Measurements from ENCODE around the gene ABCD4.

ABCD4 gene

DNA sequence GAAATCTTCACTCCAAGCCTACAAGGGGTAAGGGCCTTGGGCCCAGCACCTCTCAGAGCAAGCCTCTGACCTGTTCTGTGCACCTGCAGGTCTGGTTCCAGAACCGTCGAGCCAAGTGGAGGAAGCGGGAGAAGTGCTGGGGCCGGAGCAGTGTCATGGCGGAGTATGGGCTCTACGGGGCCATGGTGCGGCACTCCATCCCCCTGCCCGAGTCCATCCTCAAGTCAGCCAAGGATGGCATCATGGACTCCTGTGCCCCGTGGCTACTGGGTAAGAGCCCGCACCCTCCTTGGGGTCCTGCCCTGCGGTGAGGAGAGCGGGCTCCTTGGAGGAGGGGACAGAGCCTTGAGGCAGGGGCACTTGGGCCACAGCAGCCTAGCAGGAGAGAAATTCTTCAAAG, 43.2 kb downstream of the ABCD4 start:
- H3K27ac ChIP-seq (ENCODE audit: low read depth, low read length): no peak overlapping the region
- 0 out of 2 replicates have a peak, but pooled peaks cover 4% of the 10 kb centered on the region for H3K4me1 ChIP-seq (ENCODE audit: control insufficient read depth, insufficient read depth, low read length)
- no peak overlapping the region for H3K9ac ChIP-seq (ENCODE audit: low read length)
- H3K27me3 ChIP-seq (ENCODE audit: control insufficient read depth, insufficient read depth, low read length): peaks cover 44% of the 10 kb centered on the region
- no peak overlapping the region for H3K4me3 ChIP-seq (ENCODE audit: low read depth, low read length)
- H3K9me3 ChIP-seq (ENCODE audit: control insufficient read depth, insufficient read depth, low read depth, low read length): no peaks in the 10 kb centered on the region
- no peaks in the 10 kb centered on the region for H3K36me3 ChIP-seq (ENCODE audit: control insufficient read depth, insufficient read depth, low read length)

DNA sequence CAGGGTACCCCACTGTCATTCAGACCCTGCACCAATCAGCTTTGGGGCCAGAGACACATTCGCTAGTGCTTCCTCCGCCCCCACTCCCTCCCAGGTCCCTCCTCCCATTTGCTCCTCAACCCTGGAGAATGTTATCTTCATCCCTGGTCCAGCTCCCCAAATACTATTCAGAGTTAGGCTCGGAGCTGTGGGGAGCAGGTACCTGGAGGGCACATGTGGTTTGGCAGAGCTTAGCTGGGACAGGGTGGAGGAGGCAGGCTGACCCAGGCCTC, 44.0 kb downstream of the ABCD4 start:
- H3K9ac ChIP-seq (ENCODE audit: low read length): no peak overlapping the region
- peaks cover 44% of the 10 kb centered on the region for H3K27me3 ChIP-seq (ENCODE audit: control insufficient read depth, insufficient read depth, low read length)
- H3K9me3 ChIP-seq (ENCODE audit: control insufficient read depth, insufficient read depth, low read depth, low read length): no peaks in the 10 kb centered on the region
- H3K36me3 ChIP-seq (ENCODE audit: control insufficient read depth, insufficient read depth, low read length): no peaks in the 10 kb centered on the region
- H3K4me3 ChIP-seq (ENCODE audit: low read depth, low read length): peak overlapping the region; percentile 84
- H3K27ac ChIP-seq (ENCODE audit: low read depth, low read length): no peak overlapping the region
- H3K4me1 ChIP-seq (ENCODE audit: control insufficient read depth, insufficient read depth, low read length): 0 out of 2 replicates have a peak, but pooled peaks cover 4% of the 10 kb centered on the region

- peaks cover 48% of the 10 kb centered on the region for H3K27me3 ChIP-seq (ENCODE audit: control insufficient read depth, insufficient read depth, low read length)
- H3K27ac ChIP-seq (ENCODE audit: low read depth, low read length): no peak overlapping the region
- no peak overlapping the region for H3K9ac ChIP-seq (ENCODE audit: low read length)
These were observed 44.6 kb downstream of the ABCD4 start for GRCh38 chr14:74257941-74258763.

DNA sequence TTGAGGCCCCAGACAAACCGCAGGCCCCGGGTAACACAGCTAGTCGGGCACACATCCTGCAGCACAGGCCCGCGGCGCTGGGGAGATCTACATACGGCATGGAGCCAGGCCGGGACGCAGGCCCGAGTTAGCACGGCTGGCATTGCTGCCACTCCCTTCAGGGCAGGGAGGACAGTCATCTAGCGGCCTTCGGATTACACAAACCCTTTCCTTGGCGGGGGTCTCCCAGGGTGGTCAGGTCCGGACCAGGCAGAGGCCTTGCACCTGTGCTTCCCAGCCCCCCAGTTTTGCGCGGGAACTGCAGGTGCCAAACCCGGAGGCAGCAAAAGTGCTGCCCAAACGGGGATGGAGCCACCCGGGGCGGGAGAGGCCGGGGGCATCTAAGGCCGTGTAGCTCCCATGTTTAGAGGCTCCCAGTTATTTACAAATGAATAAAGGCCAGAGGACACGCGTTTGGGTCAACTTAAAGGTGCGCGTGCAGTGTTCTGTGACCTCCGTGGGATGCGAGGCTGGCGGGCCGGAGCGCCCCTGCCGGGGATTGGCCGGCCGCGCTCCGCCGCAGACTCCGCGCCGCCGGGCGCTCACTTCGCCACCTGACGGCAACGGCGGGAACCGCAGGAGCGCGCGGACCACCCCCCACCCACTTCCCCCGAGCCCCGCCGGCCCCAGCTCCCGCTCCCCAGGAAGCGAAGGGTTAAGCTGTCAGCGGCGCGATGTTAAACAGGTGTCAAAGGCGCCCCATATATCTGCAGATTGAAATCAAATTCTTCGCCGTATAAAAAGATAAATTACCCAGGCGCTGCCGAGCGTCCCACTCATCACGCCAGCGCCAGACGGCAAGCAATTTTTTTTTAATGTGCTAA, 45.4 kb downstream of the ABCD4 start:
- Histone ChIP-seq H3K27me3 (ENCODE audit: control insufficient read depth, insufficient read depth, low read length) (peaks cover 48% of the 10 kb centered on the region), H3K9me3 (ENCODE audit: control insufficient read depth, insufficient read depth, low read depth, low read length) (no peaks in the 10 kb centered on the region), H3K27ac (ENCODE audit: low read depth, low read length) (no peak overlapping the region), H3K4me3 (ENCODE audit: low read depth, low read length) (peak overlapping the region; percentile 84), H3K36me3 (ENCODE audit: control insufficient read depth, insufficient read depth, low read length) (no peaks in the 10 kb centered on the region), H3K4me1 (ENCODE audit: control insufficient read depth, insufficient read depth, low read length) (0 out of 2 replicates have a peak, but pooled peaks cover 4% of the 10 kb centered on the region), H3K9ac (ENCODE audit: low read length) (no peak overlapping the region)

More at GRCh38 chr14:74257941-74258763, 44.6 kb downstream of the ABCD4 start:
- H3K4me3 ChIP-seq (ENCODE audit: low read depth, low read length): peak overlapping the region; percentile 84
- H3K9me3 ChIP-seq (ENCODE audit: control insufficient read depth, insufficient read depth, low read depth, low read length): no peaks in the 10 kb centered on the region
- 0 out of 2 replicates have a peak, but pooled peaks cover 4% of the 10 kb centered on the region for H3K4me1 ChIP-seq (ENCODE audit: control insufficient read depth, insufficient read depth, low read length)
- no peaks in the 10 kb centered on the region for H3K36me3 ChIP-seq (ENCODE audit: control insufficient read depth, insufficient read depth, low read length)

DNA sequence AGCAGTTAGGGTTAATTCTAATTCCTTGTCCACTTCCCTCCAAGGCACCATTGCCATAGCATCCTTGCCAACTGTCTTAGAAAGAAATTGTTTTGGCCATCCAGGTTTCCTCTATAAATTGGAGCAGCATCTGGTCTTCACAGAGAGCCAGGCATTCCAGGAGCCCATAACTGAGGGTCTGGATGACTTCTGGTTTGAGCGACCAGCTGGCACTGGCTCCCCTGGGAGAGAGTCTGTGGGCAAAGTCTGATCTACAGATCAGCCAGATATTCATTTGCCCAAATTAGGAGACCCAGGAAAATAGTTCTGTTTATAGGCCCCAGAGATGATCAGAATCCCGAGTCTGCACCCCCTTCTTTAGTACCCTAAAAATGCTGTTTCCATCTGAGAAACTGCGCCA, 47.5 kb downstream of the ABCD4 start:
- no peak overlapping the region for H3K9ac ChIP-seq (ENCODE audit: low read length)
- H3K27me3 ChIP-seq (ENCODE audit: control insufficient read depth, insufficient read depth, low read length): peaks cover 43% of the 10 kb centered on the region
- no peaks in the 10 kb centered on the region for H3K9me3 ChIP-seq (ENCODE audit: control insufficient read depth, insufficient read depth, low read depth, low read length)
- no peaks in the 10 kb centered on the region for H3K36me3 ChIP-seq (ENCODE audit: control insufficient read depth, insufficient read depth, low read length)
- H3K27ac ChIP-seq (ENCODE audit: low read depth, low read length): no peak overlapping the region
- H3K4me1 ChIP-seq (ENCODE audit: control insufficient read depth, insufficient read depth, low read length): 0 out of 2 replicates have a peak, but pooled peaks cover 6% of the 10 kb centered on the region
- H3K4me3 ChIP-seq (ENCODE audit: low read depth, low read length): no peak overlapping the region

DNA sequence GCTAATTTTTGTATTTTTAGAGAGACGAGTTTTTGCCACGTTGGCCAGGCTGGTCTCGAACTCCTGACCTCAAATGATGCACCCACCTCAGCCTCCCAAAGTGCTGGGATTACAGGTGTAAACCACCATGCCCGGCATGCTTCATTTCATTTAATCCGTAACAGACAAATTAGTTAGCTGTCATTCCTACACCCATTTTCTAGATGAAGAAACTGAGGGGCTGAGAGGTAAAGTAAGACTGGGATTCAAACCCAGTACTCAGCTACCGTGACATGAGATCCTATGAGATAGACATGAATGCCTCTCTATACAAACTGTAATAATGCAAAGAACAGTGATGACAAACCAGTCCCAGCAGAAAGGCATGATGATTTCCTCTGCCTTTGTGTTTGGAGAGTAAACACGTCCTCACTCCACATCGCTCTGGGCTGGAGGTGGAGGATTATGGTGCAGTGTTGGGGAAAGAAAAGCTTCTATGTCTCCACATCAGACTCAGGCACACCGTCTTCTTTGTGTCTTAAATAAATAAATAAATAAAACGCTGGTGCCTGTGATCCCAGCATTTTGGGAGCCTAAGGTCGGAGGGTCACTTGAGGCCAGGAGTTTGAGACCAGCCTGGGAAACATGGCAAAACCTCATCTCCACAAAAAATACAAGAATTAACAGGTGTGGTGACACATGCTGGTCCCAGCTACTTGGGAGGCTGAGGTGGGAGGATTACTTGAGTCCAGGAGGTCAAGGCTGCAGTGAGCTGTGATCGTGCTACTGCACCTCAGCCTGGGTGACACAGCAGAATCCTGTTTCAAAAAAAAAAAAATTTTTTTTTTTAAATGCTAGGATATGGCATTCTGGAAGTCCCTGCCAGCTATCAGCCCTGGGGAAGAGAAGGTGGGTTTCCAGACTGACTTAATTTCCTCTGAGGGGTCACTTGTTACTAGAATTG, 53.0 kb downstream of the ABCD4 start:
- no peak overlapping the region for H3K4me3 ChIP-seq (ENCODE audit: low read depth, low read length)
- H3K27ac ChIP-seq (ENCODE audit: low read depth, low read length): no peak overlapping the region
- peaks cover 39% of the 10 kb centered on the region for H3K27me3 ChIP-seq (ENCODE audit: control insufficient read depth, insufficient read depth, low read length)

GRCh38 chr14:74248017-74248416, 54.7 kb downstream of the ABCD4 start:
- H3K36me3 ChIP-seq (ENCODE audit: control insufficient read depth, insufficient read depth, low read length): no peaks in the 10 kb centered on the region
- peaks cover 12% of the 10 kb centered on the region; the same call in 1 of the 2 replicates for H3K4me1 ChIP-seq (ENCODE audit: control insufficient read depth, insufficient read depth, low read length)
- H3K27me3 ChIP-seq (ENCODE audit: control insufficient read depth, insufficient read depth, low read length): peaks cover 51% of the 10 kb centered on the region
- H3K9me3 ChIP-seq (ENCODE audit: control insufficient read depth, insufficient read depth, low read depth, low read length): no peaks in the 10 kb centered on the region
- no peak overlapping the region for H3K9ac ChIP-seq (ENCODE audit: low read length)
- H3K4me3 ChIP-seq (ENCODE audit: low read depth, low read length): no peak overlapping the region
- H3K27ac ChIP-seq (ENCODE audit: low read depth, low read length): no peak overlapping the region

More for the DNA sequence above, 53.0 kb downstream of the ABCD4 start:
- Histone ChIP-seq H3K4me1 (ENCODE audit: control insufficient read depth, insufficient read depth, low read length) (peaks cover 10% of the 10 kb centered on the region; the same call in 1 of the 2 replicates), H3K9me3 (ENCODE audit: control insufficient read depth, insufficient read depth, low read depth, low read length) (no peaks in the 10 kb centered on the region), H3K36me3 (ENCODE audit: control insufficient read depth, insufficient read depth, low read length) (no peaks in the 10 kb centered on the region), H3K9ac (ENCODE audit: low read length) (no peak overlapping the region)

DNA sequence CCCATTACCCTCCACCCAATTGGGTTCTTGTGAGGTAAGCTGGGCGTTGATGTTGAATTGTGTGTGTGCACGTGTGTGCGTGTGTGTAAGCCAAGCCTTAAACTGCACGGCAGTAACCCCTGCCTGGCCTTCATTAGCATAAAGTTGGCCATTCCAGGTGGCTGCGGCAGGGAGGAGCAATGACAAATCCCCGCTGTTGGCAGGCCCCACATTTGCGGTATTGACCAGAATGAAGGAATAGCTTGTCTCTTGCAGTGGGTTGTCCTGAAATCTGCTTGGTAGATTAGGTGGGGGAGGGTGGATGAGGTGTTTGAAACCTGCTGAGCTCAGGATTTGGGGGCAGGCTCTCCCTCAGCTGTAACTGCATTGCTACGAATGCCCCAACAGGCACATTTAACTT, 56.2 kb downstream of the ABCD4 start:
- H3K27ac ChIP-seq (ENCODE audit: low read depth, low read length): no peak overlapping the region
- H3K9me3 ChIP-seq (ENCODE audit: control insufficient read depth, insufficient read depth, low read depth, low read length): no peaks in the 10 kb centered on the region
- H3K9ac ChIP-seq (ENCODE audit: low read length): no peak overlapping the region
- H3K4me1 ChIP-seq (ENCODE audit: control insufficient read depth, insufficient read depth, low read length): peaks cover 16% of the 10 kb centered on the region
- H3K4me3 ChIP-seq (ENCODE audit: low read depth, low read length): no peak overlapping the region
- H3K27me3 ChIP-seq (ENCODE audit: control insufficient read depth, insufficient read depth, low read length): peaks cover 60% of the 10 kb centered on the region
- no peaks in the 10 kb centered on the region for H3K36me3 ChIP-seq (ENCODE audit: control insufficient read depth, insufficient read depth, low read length)

DNA sequence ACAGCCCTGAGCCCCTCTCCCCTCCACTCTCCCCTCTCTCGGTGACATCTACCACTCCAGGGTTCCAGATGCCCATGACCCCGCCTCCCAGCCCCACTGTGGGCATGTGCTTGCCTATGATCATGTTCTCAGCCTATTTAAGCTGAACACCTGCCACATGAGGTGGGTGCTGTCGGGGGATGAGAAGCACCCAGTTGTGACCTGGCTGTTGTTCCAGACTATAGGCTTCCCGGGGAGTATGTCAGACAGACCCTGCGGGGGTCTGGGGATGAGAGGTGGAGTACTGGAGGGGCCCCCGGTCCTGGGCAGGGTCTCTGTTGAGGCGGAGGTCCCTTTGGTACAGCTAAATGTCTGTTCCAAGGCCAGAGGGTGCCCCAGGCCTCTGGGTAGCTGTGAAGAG, 57.4 kb downstream of the ABCD4 start:
- H3K27ac ChIP-seq (ENCODE audit: low read depth, low read length): no peak overlapping the region
- H3K4me3 ChIP-seq (ENCODE audit: low read depth, low read length): no peak overlapping the region
- peaks cover 73% of the 10 kb centered on the region for H3K27me3 ChIP-seq (ENCODE audit: control insufficient read depth, insufficient read depth, low read length)
- no peaks in the 10 kb centered on the region for H3K36me3 ChIP-seq (ENCODE audit: control insufficient read depth, insufficient read depth, low read length)
- peaks cover 17% of the 10 kb centered on the region for H3K4me1 ChIP-seq (ENCODE audit: control insufficient read depth, insufficient read depth, low read length)
- no peak overlapping the region for H3K9ac ChIP-seq (ENCODE audit: low read length)
- H3K9me3 ChIP-seq (ENCODE audit: control insufficient read depth, insufficient read depth, low read depth, low read length): no peaks in the 10 kb centered on the region

- H3K27ac ChIP-seq (ENCODE audit: low read depth, low read length): no peak overlapping the region
- H3K4me1 ChIP-seq (ENCODE audit: control insufficient read depth, insufficient read depth, low read length): peaks cover 23% of the 10 kb centered on the region
- H3K9me3 ChIP-seq (ENCODE audit: control insufficient read depth, insufficient read depth, low read depth, low read length): no peaks in the 10 kb centered on the region
- H3K4me3 ChIP-seq (ENCODE audit: low read depth, low read length): no peak overlapping the region
- H3K9ac ChIP-seq (ENCODE audit: low read length): no peak overlapping the region
- H3K36me3 ChIP-seq (ENCODE audit: control insufficient read depth, insufficient read depth, low read length): no peaks in the 10 kb centered on the region
- peaks cover 84% of the 10 kb centered on the region for H3K27me3 ChIP-seq (ENCODE audit: control insufficient read depth, insufficient read depth, low read length)
These were observed 58.6 kb downstream of the ABCD4 start for GRCh38 chr14:74244115-74244514.

Data from HUES6 (cell line).